CD14-positive monocyte (primary cell): ENCODE results near the gene THSD7A. TPM values are rescaled to one million over a fixed set of nuclear protein-coding genes. Genes with fewer than 3 reads are reported as not detected.

ENCODE experiments used
- DNase-seq, 3 donors: peaks; one replicate each; pipeline ENCODE4 v3.0.0-alpha.2; 2011 to 2022
- H2AFZ ChIP-seq: 2 replicates; pipeline ENCODE4 v1.6.0; 2012; ENCODE audit warnings: mild to moderate bottlenecking, low read depth, low read length, inconsistent platforms; ENCODE audit not compliant: insufficient read depth, poor library complexity, severe bottlenecking
- H3K27ac ChIP-seq, 2 donors: 1 replicate in 1 of 2; 2 replicates in 1 of 2; pipeline ENCODE4 v1.5.1; 2012 to 2013; ENCODE audit warnings: low read length in 2 of 2, control low read depth in 1 of 2, inconsistent platforms in 1 of 2, low read depth in 1 of 2, mild to moderate bottlenecking in 1 of 2
- H3K27me3 ChIP-seq, 2 donors: one replicate each; pipeline versions ENCODE4 v1.6.0 to v1.6.1; 2011 to 2013; ENCODE audit warnings: low read length in 2 of 2; ENCODE audit not compliant: control insufficient read depth in 2 of 2, insufficient read depth in 2 of 2
- H3K36me3 ChIP-seq, 2 donors: replicated peaks in 1 of 2; 1 replicate in 1 of 2; 2 replicates in 1 of 2; pipeline versions ENCODE4 v1.5.1 to v1.6.1; 2012 to 2013; ENCODE audit warnings: low read length in 2 of 2, control low read depth in 1 of 2, inconsistent platforms in 1 of 2, mild to moderate bottlenecking in 1 of 2; ENCODE audit not compliant: insufficient read depth in 2 of 2, control insufficient read depth in 1 of 2
- H3K4me1 ChIP-seq, 2 donors: 1 replicate in 1 of 2; 2 replicates in 1 of 2; pipeline versions ENCODE4 v1.5.1 to v1.6.1; 2012 to 2013; ENCODE audit warnings: low read length in 2 of 2, control low read depth in 1 of 2, inconsistent platforms in 1 of 2, mild to moderate bottlenecking in 1 of 2, moderate library complexity in 1 of 2; ENCODE audit not compliant: insufficient read depth in 2 of 2, control insufficient read depth in 1 of 2
- H3K4me2 ChIP-seq: replicated peaks from 2 replicates; pipeline ENCODE3; 2012; ENCODE audit warnings: low read length, moderate library complexity, mild to moderate bottlenecking; ENCODE audit not compliant: poor library complexity, severe bottlenecking; ENCODE audit errors: extremely low read depth
- H3K4me3 ChIP-seq, 3 experiments: fragments of 200-600 bp in 1 of 3; sonication (generic) in 1 of 3; replicated peaks in 1 of 3; 1 replicate in 2 of 3; 2 replicates in 1 of 3; pipeline ENCODE4 v1.5.1; 2011 to 2013; ENCODE audit warnings: low read length in 3 of 3, mild to moderate bottlenecking in 3 of 3, control low read depth in 2 of 3, low read depth in 2 of 3, inconsistent platforms in 1 of 3, moderate library complexity in 1 of 3
- H3K79me2 ChIP-seq: 2 replicates; pipeline ENCODE4 v1.6.0; 2012; ENCODE audit warnings: mild to moderate bottlenecking, control low read depth, inconsistent platforms, low read length, moderate library complexity; ENCODE audit not compliant: insufficient read depth
- H3K9ac ChIP-seq: 2 replicates; pipeline ENCODE4 v1.6.0; 2017; ENCODE audit warnings: low read length, mild to moderate bottlenecking; ENCODE audit not compliant: insufficient read depth, poor library complexity, severe bottlenecking
- H3K9me3 ChIP-seq, 2 donors: replicated peaks in 1 of 2; 1 replicate in 1 of 2; 2 replicates in 1 of 2; pipeline versions ENCODE4 v1.5.1 to v1.6.1; 2012 to 2013; ENCODE audit warnings: low read length in 2 of 2, control low read depth in 1 of 2; ENCODE audit not compliant: control insufficient read depth in 1 of 2, insufficient read depth in 1 of 2
- H4K20me1 ChIP-seq: 2 replicates; pipeline ENCODE4 v1.6.0; 2012; ENCODE audit warnings: mild to moderate bottlenecking, low read length, control low read depth, moderate library complexity; ENCODE audit not compliant: insufficient read depth
- H3K27ac Mint-ChIP-seq, 7 donors: one replicate each; pipeline ENCODE4 v1.8.0; 2020; ENCODE audit warnings: mild to moderate bottlenecking in 7 of 7, mixed read lengths in 7 of 7, moderate library complexity in 6 of 7, inconsistent platforms in 2 of 7
- H3K27me3 Mint-ChIP-seq, 3 donors: one replicate each; pipeline ENCODE4 v1.8.0; 2021 to 2022; ENCODE audit warnings: low read depth in 3 of 3, mild to moderate bottlenecking in 3 of 3, mixed read lengths in 3 of 3, moderate library complexity in 3 of 3, inconsistent platforms in 1 of 3
- H3K36me3 Mint-ChIP-seq, 2 donors: one replicate each; pipeline ENCODE4 v1.8.0; 2020; ENCODE audit warnings: mixed read lengths in 2 of 2, inconsistent platforms in 1 of 2, mild to moderate bottlenecking in 1 of 2
- H3K4me1 Mint-ChIP-seq: one replicate; pipeline ENCODE4 v1.8.0; 2020; ENCODE audit warnings: mild to moderate bottlenecking, mixed read lengths
- H3K4me3 Mint-ChIP-seq, 2 donors: one replicate each; pipeline ENCODE4 v1.8.0; 2020; ENCODE audit warnings: mild to moderate bottlenecking in 2 of 2, mixed read lengths in 2 of 2, moderate library complexity in 1 of 2
- H3K9me3 Mint-ChIP-seq, 7 donors: one replicate each; pipeline ENCODE4 v1.8.0; 2020 to 2022; ENCODE audit warnings: mixed read lengths in 7 of 7, mild to moderate bottlenecking in 6 of 7, moderate library complexity in 6 of 7, inconsistent platforms in 2 of 7
- CTCF ChIP-seq: fragments of 200-600 bp; IDR thresholded peaks from one replicate; pipeline ENCODE4 v1.8.0; 2022; ENCODE audit warnings: antibody characterized with exemption, mild to moderate bottlenecking
- WGBS: methylation state at CpG from one replicate; pipeline ENCODE4 v1.1.5; 2013; ENCODE audit warnings: missing lambda C conversion rate; ENCODE audit not compliant: insufficient coverage; 5-methylcytosine and 5-hydroxymethylcytosine counted together
- intact Hi-C, 2 donors: fragments of 100-400 bp; cut with micrococcal nuclease; formaldehyde crosslinking; loops; one replicate each; pipeline versions ENCODE4 v1.15.0 to v1.15.1; 2023
- polyA plus RNA-seq, 3 donors: library from polyadenylated mRNA; depleted of rRNA in 1 of 3; unstranded in 2 of 3; stranded (reverse) in 1 of 3; fragments of 300-500 nt in 2 of 3; fragments of >200 nt in 1 of 3; fragmentation: Illumina TruSeq in 2 of 3; gene quantifications; 1 replicate in 2 of 3; 2 replicates in 1 of 3; pipeline ENCODE4 v1.2.3, GENCODE V29; 2012 to 2021

The THSD7A gene
- polyA plus RNA-seq, 3 donors: under 0.01 TPM; not detected in 2

GRCh38 chr7:11403781-11404180, 428.2 kb downstream of the THSD7A start:
- no peaks in the 10 kb centered on the region for H3K4me1 ChIP-seq
- TF ChIP-seq CTCF: no peak
- no peak overlapping the region for H2AFZ ChIP-seq
- H3K79me2 ChIP-seq: no peaks in the 10 kb centered on the region
- H4K20me1 ChIP-seq: no peaks in the 10 kb centered on the region
- Mint-ChIP-seq H3K27ac (no peak overlapping the region), H3K4me3 (no peak overlapping the region), H3K9me3 (no peaks in the 10 kb centered on the region), H3K4me1 (no peaks in the 10 kb centered on the region), H3K36me3 (no peaks in the 10 kb centered on the region), H3K27me3 (no peaks in the 10 kb centered on the region)
- H3K4me3 ChIP-seq: no peak overlapping the region
- intact Hi-C loops: no loop called here
- H3K4me2 ChIP-seq: no peak overlapping the region
- WGBS: no CpG with 5 or more reads among the region's 1 CpG
- H3K27me3 ChIP-seq: no peaks in the 10 kb centered on the region
- H3K36me3 ChIP-seq: no peaks in the 10 kb centered on the region
- no peak overlapping the region for H3K27ac ChIP-seq
- no peak for DNase-seq
- no peaks in the 10 kb centered on the region for H3K9me3 ChIP-seq
- H3K9ac ChIP-seq: no peak overlapping the region

GRCh38 chr7:11394438-11394837, 437.6 kb downstream of the THSD7A start:
- Histone ChIP-seq H3K36me3 (no peaks in the 10 kb centered on the region), H3K27me3 (no peaks in the 10 kb centered on the region), H3K4me3 (no peak overlapping the region), H2AFZ (no peak overlapping the region), H3K9ac (no peak overlapping the region), H3K4me2 (no peak overlapping the region), H3K79me2 (no peaks in the 10 kb centered on the region), H4K20me1 (no peaks in the 10 kb centered on the region), H3K27ac (no peak overlapping the region), H3K9me3 (peaks cover 6 to 24% of the 10 kb centered on the region in 2 donors), H3K4me1 (no peaks in the 10 kb centered on the region)
- Mint-ChIP-seq H3K27ac (no peak overlapping the region), H3K36me3 (no peaks in the 10 kb centered on the region), H3K4me1 (no peaks in the 10 kb centered on the region), H3K9me3 (peaks cover 8 to 43% (median 19%) of the 10 kb centered on the region in 7 donors), H3K27me3 (peaks cover 0 to 3% (median 0%) of the 10 kb centered on the region in 3 donors), H3K4me3 (no peak overlapping the region)
- WGBS: 84% methylated on average over 12 of the region's 12 CpGs
- intact Hi-C loops: no loop called here
- TF ChIP-seq CTCF: no peak
- DNase-seq: no peak
